HepG2 (cell line): ENCODE results near the gene STOML2. TPM values are rescaled to one million over a fixed set of nuclear protein-coding genes. Genes with fewer than 3 reads are reported as not detected.

Experiments
- GMEB1 ChIP-seq: sonication (generic); formaldehyde crosslinking; IDR thresholded peaks from 2 replicates; pipeline ENCODE4 v1.5.1; 2020; ENCODE audit warnings: missing genetic modification reagents, mild to moderate bottlenecking, borderline replicate concordance
- HNRNPUL1 ChIP-seq: fragments of 200-400 bp; formaldehyde crosslinking; IDR thresholded peaks from 2 replicates; pipeline ENCODE4 v1.6.1; 2017; ENCODE audit warnings: low read depth, mild to moderate bottlenecking, low read length, moderate library complexity
- NR1H2 ChIP-seq: sonication (generic); formaldehyde crosslinking; IDR thresholded peaks from 2 replicates; pipeline ENCODE4 v1.8.1; 2022; ENCODE audit warnings: low read depth, missing genetic modification reagents, borderline replicate concordance
- PHB2 ChIP-seq: fragments of 450-650 bp; IDR thresholded peaks from 2 replicates; pipeline ENCODE4 v1.6.1; 2018; ENCODE audit not compliant: partially characterized antibody
- RBFOX2 ChIP-seq: fragments of 200-400 bp; formaldehyde crosslinking; IDR thresholded peaks from 2 replicates; pipeline ENCODE4 v1.6.1; 2017; ENCODE audit warnings: low read depth, mild to moderate bottlenecking, low read length
- RCOR2 ChIP-seq: IDR thresholded peaks from 2 replicates; pipeline ENCODE4 v1.6.1; 2016; ENCODE audit warnings: missing biosample characterization, missing genetic modification reagents
- REST ChIP-seq, 2 experiments: IDR thresholded peaks; 2 replicates each; pipeline ENCODE4 v1.6.1; 2011 to 2012; ENCODE audit warnings: low read length in 2 of 2, borderline replicate concordance in 1 of 2, low read depth in 1 of 2, mild to moderate bottlenecking in 1 of 2, moderate library complexity in 1 of 2
- RFX5 ChIP-seq: IDR thresholded peaks from 2 replicates; pipeline ENCODE4 v1.6.1; 2011; ENCODE audit warnings: low read depth, low read length, improper control_type of control experiment
- RXRB ChIP-seq: IDR thresholded peaks from 2 replicates; pipeline ENCODE4 v1.6.1; 2016; ENCODE audit warnings: borderline replicate concordance, missing genetic modification reagents, missing compliant biosample characterization
- ZBTB2 ChIP-seq: sonication (generic); formaldehyde crosslinking; IDR thresholded peaks from 2 replicates; pipeline ENCODE4 v1.8.0; 2022; ENCODE audit warnings: low read depth, missing genetic modification reagents
- ZMAT5 ChIP-seq: sonication (generic); formaldehyde crosslinking; IDR thresholded peaks from 2 replicates; pipeline ENCODE4 v1.5.0; 2020; ENCODE audit warnings: mild to moderate bottlenecking, low read depth, missing genetic modification reagents, borderline replicate concordance
- ZSCAN20 ChIP-seq: sonication (generic); formaldehyde crosslinking; IDR thresholded peaks from 2 replicates; pipeline ENCODE4 v1.4.0; 2020; ENCODE audit warnings: missing genetic modification reagents, mild to moderate bottlenecking, borderline replicate concordance
- ZSCAN5A ChIP-seq: sonication (generic); formaldehyde crosslinking; IDR thresholded peaks from 2 replicates; pipeline ENCODE4 v1.8.0; 2022; ENCODE audit warnings: mild to moderate bottlenecking, missing genetic modification reagents, borderline replicate concordance
- polyA plus RNA-seq, 8 experiments: library from polyadenylated mRNA; depleted of rRNA in 3 of 8; stranded (reverse) in 7 of 8; unstranded in 1 of 8; fragments of >200 nt; fragmentation: Illumina TruSeq in 4 of 8; extraction: Trizol in 4 of 8; gene quantifications; 2 replicates each; pipeline versions ENCODE4 v1.2.1 to v1.2.3, GENCODE V29; 2011 to 2016; ENCODE audit warnings: low read depth in 4 of 8, missing spikeins in 1 of 8, mixed read lengths in 1 of 8; ENCODE audit not compliant: insufficient read depth in 1 of 8
- total RNA-seq, 5 experiments: library from RNA; depleted of rRNA; stranded (reverse); fragments of >200 nt; fragmentation: Illumina TruSeq; extraction: Trizol; gene quantifications; 2 replicates each; pipeline ENCODE4 v1.2.3, GENCODE V29; 2016; ENCODE audit warnings: low read depth in 1 of 5

The STOML2 gene
- total and polyA plus RNA-seq, 2 of the 13 experiments (the other 11 are each of a cell fraction or from before 2014, with no cell fraction given): 245 to 250 TPM

- TF ChIP-seq ZSCAN5A: 0 out of 2 replicates have a peak, but pooled peaks have one; percentile 49
- no peak for TF ChIP-seq RCOR2 (CRISPR knock-in tag)
- TF ChIP-seq RBFOX2: peak; percentile 97; the same call in 1 of the 2 replicates
- peak; percentile 55; the same call in 1 of the 2 replicates for TF ChIP-seq RFX5
- TF ChIP-seq PHB2: no peak
- peak; percentile 81; the same call in 1 of the 2 replicates for TF ChIP-seq NR1H2 (CRISPR knock-in tag)
- TF ChIP-seq ZSCAN20 (CRISPR knock-in tag): 0 out of 2 replicates have a peak, but pooled peaks have one; percentile 56
- TF ChIP-seq RXRB (CRISPR knock-in tag): 0 out of 2 replicates have a peak, but pooled peaks have one; percentile 9
- no peak; the same call in 1 of the 2 replicates for TF ChIP-seq GMEB1 (CRISPR knock-in tag)
- TF ChIP-seq HNRNPUL1: peak; percentile 68; the same call in 1 of the 2 replicates
- peak in 1 of 2 experiments; percentile 48; a peak in 1 of 4 replicates for TF ChIP-seq REST (IDR thresholded peaks at IDR 0.05; ENCODE audit: borderline replicate concordance in 1 of 2, low read depth in 1 of 2, low read length in 2 of 2)
- peak; percentile 58; the same call in 1 of the 2 replicates for TF ChIP-seq ZBTB2 (CRISPR knock-in tag)
- TF ChIP-seq ZMAT5 (CRISPR knock-in tag): no peak
Observed at GRCh38 chr9:35071814-35072460, 31.0 kb downstream of the STOML2 start (continued).
